MM.1S (cell line): Measurements from ENCODE around the gene PTPRN2.

Source experiments
- DNase-seq: peaks from one replicate; pipeline ENCODE4 v3.0.0-alpha.2; 2015
- H2AFZ ChIP-seq: fragments of 300-600 bp; sonication (generic); 2 replicates; pipeline ENCODE4 v1.6.0; 2016; ENCODE audit warnings: antibody characterized with exemption, low read length
- H3F3A ChIP-seq: fragments of 300-600 bp; sonication (generic); 2 replicates; pipeline ENCODE4 v1.6.1; 2016; ENCODE audit warnings: mild to moderate bottlenecking, antibody characterized with exemption, low read length, moderate library complexity, mixed read lengths; ENCODE audit not compliant: insufficient read depth
- H3K27ac ChIP-seq: fragments of 300-600 bp; sonication (generic); 2 replicates; pipeline ENCODE4 v1.5.1; 2016; ENCODE audit warnings: mild to moderate bottlenecking, low read length
- H3K27me3 ChIP-seq: fragments of 300-600 bp; sonication (generic); replicated peaks from 2 replicates; pipeline ENCODE4 v1.6.0; 2016; ENCODE audit warnings: low read length; ENCODE audit not compliant: insufficient read depth
- H3K36me3 ChIP-seq: fragments of 300-600 bp; sonication (generic); replicated peaks from 2 replicates; pipeline ENCODE4 v1.6.1; 2016; ENCODE audit warnings: mild to moderate bottlenecking, low read length, mixed read lengths; ENCODE audit not compliant: insufficient read depth
- H3K4me1 ChIP-seq: fragments of 300-600 bp; sonication (generic); 2 replicates; pipeline ENCODE4 v1.6.1; 2016; ENCODE audit warnings: low read length, mixed read lengths
- H3K4me2 ChIP-seq: fragments of 300-600 bp; sonication (generic); 2 replicates; pipeline ENCODE4 v1.6.0; 2016; ENCODE audit warnings: low read depth, low read length
- H3K4me3 ChIP-seq: fragments of 300-600 bp; sonication (generic); 2 replicates; pipeline ENCODE4 v1.5.1; 2016; ENCODE audit warnings: low read length, mixed read lengths
- H3K79me2 ChIP-seq: fragments of 300-600 bp; sonication (generic); 2 replicates; pipeline ENCODE4 v1.6.1; 2016; ENCODE audit warnings: mixed run types, low read length, mixed read lengths
- H3K9ac ChIP-seq: fragments of 300-600 bp; sonication (generic); 2 replicates; pipeline ENCODE4 v1.6.1; 2016; ENCODE audit warnings: low read length, mixed read lengths
- H3K9me2 ChIP-seq: fragments of 300-600 bp; sonication (generic); replicated peaks from 2 replicates; pipeline ENCODE4 v1.6.1; 2016; ENCODE audit warnings: mild to moderate bottlenecking, low read length, mixed read lengths; ENCODE audit not compliant: insufficient read depth
- H3K9me3 ChIP-seq: fragments of 300-600 bp; sonication (generic); replicated peaks from 2 replicates; pipeline ENCODE4 v1.6.1; 2016; ENCODE audit warnings: mild to moderate bottlenecking, low read length, mixed read lengths; ENCODE audit not compliant: insufficient read depth
- H4K20me1 ChIP-seq: fragments of 300-600 bp; sonication (generic); 2 replicates; pipeline ENCODE4 v1.6.1; 2016; ENCODE audit warnings: mild to moderate bottlenecking, low read length, moderate library complexity, mixed read lengths; ENCODE audit not compliant: insufficient read depth
- CTCF ChIP-seq: fragments of 300-600 bp; sonication (generic); IDR thresholded peaks from 2 replicates; pipeline ENCODE4 v1.5.1; 2016; ENCODE audit warnings: antibody characterized with exemption, low read length, mixed read lengths
- EZH2 ChIP-seq: fragments of 300-600 bp; sonication (generic); optimal IDR thresholded peaks from 2 replicates; pipeline ENCODE3; 2017; ENCODE audit warnings: low read depth, mild to moderate bottlenecking, antibody characterized with exemption, low read length, mixed read lengths
- EZH2phosphoT487 ChIP-seq: fragments of 300-600 bp; sonication (generic); IDR thresholded peaks from 2 replicates; pipeline ENCODE4 v1.6.1; 2018; ENCODE audit warnings: antibody characterized with exemption, low read length

The PTPRN2 gene

GRCh38 chr7:157928808-157929425 lies 658.7 kb downstream of the PTPRN2 start:
- no peaks in the 10 kb centered on the region for H3K36me3 ChIP-seq
- no peaks in the 10 kb centered on the region for H3F3A ChIP-seq
- H3K9ac ChIP-seq, result no peak overlapping the region
- H3K4me1 ChIP-seq, result no peaks in the 10 kb centered on the region
- TF ChIP-seq EZH2phosphoT487, result no peak
- no peak for TF ChIP-seq EZH2
- no peak for TF ChIP-seq CTCF
- H3K4me3 ChIP-seq, result no peak overlapping the region
- H3K9me3 ChIP-seq, result no peaks in the 10 kb centered on the region
- peaks cover 69% of the 10 kb centered on the region for H3K27me3 ChIP-seq
- no peaks in the 10 kb centered on the region for H3K9me2 ChIP-seq
- H3K4me2 ChIP-seq, result no peak overlapping the region
- no peak overlapping the region for H2AFZ ChIP-seq
- H3K79me2 ChIP-seq, result no peaks in the 10 kb centered on the region
- H3K27ac ChIP-seq, result no peak overlapping the region
- no peak for DNase-seq
- H4K20me1 ChIP-seq, result no peaks in the 10 kb centered on the region

GRCh38 chr7:157928171-157928794 lies 659.3 kb downstream of the PTPRN2 start:
- H3K36me3 ChIP-seq, result no peaks in the 10 kb centered on the region
- H3K4me2 ChIP-seq, result no peak overlapping the region
- no peaks in the 10 kb centered on the region for H4K20me1 ChIP-seq
- no peak overlapping the region for H2AFZ ChIP-seq
- no peak overlapping the region for H3K9ac ChIP-seq
- no peaks in the 10 kb centered on the region for H3K79me2 ChIP-seq
- no peaks in the 10 kb centered on the region for H3K4me1 ChIP-seq
- H3K9me3 ChIP-seq, result no peaks in the 10 kb centered on the region
- H3F3A ChIP-seq, result no peaks in the 10 kb centered on the region
- no peak overlapping the region for H3K4me3 ChIP-seq
- no peak for TF ChIP-seq CTCF
- no peak for TF ChIP-seq EZH2
- TF ChIP-seq EZH2phosphoT487, result no peak
- no peak for DNase-seq
- no peaks in the 10 kb centered on the region for H3K9me2 ChIP-seq
- no peak overlapping the region for H3K27ac ChIP-seq
- H3K27me3 ChIP-seq, result peaks cover 74% of the 10 kb centered on the region

GRCh38 chr7:157927313-157927925 lies 660.2 kb downstream of the PTPRN2 start:
- Histone ChIP-seq H3K27ac (no peak overlapping the region), H3K9ac (no peak overlapping the region), H3K27me3 (peaks cover 79% of the 10 kb centered on the region), H3K9me3 (no peaks in the 10 kb centered on the region), H3K4me3 (no peak overlapping the region), H2AFZ (no peak overlapping the region), H3K9me2 (no peaks in the 10 kb centered on the region), H3K4me2 (no peak overlapping the region), H4K20me1 (no peaks in the 10 kb centered on the region), H3K79me2 (no peaks in the 10 kb centered on the region), H3K36me3 (no peaks in the 10 kb centered on the region), H3F3A (no peaks in the 10 kb centered on the region), H3K4me1 (no peaks in the 10 kb centered on the region)
- DNase-seq, result no peak
- TF ChIP-seq CTCF (no peak), EZH2 (no peak), EZH2phosphoT487 (no peak)
